Testis (tissue), 2 donors: ENCODE results near the gene PDZD4.

Source experiments
- POLR2A ChIP-seq: fragments of 450-650 bp; IDR thresholded peaks from one replicate; pipeline ENCODE4 v1.6.1; 2017; ENCODE audit warnings: antibody characterized with exemption, mild to moderate bottlenecking, moderate library complexity
- TF ChIP-seq, protein P1 (sequence below), 3 experiments: fragments of 450-650 bp in 2 of 3; fragments of 200-600 bp in 1 of 3; sonication (generic) in 1 of 3; IDR thresholded peaks; one replicate each; pipeline ENCODE4 v1.5.1; 2016 to 2019; ENCODE audit warnings: antibody characterized with exemption in 3 of 3, mild to moderate bottlenecking in 2 of 3, moderate library complexity in 1 of 3

DNA sequence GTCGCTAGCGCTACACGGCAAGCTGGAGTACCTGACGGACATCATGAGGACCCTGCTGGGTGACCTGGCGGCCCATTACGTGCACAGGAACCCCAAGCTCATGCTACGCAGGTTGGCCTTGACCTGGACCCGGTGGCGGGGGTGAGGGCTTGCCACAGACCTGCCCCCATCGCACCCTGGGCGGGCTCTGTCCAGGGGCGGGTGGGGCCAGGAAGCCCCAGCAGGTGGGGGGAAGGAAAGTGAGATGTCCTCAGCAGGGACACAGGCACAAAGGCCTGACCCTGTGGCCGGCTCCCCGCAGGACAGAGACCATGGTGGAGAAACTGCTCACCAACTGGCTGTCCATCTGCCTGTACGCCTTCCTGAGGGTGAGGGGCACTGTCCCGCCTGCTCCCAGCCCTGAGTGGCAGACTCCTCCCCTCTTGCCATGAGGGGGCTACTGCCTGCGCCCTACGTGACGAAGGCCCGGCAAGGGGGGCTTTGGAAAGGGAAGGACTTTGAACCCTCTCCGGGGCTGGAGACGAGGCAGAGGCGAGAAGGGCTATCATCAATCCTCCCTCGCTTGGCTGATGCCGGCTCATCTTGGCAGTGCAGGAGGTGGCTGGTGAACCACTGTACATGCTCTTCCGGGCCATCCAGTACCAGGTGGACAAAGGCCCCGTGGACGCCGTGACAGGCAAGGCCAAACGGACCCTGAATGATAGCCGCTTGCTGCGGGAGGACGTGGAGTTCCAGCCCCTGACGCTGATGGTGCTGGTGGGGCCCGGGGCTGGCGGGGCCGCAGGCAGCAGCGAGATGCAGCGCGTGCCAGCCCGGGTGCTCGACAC, 54.8 kb downstream of the PDZD4 start:
- TF ChIP-seq, protein P1, sequence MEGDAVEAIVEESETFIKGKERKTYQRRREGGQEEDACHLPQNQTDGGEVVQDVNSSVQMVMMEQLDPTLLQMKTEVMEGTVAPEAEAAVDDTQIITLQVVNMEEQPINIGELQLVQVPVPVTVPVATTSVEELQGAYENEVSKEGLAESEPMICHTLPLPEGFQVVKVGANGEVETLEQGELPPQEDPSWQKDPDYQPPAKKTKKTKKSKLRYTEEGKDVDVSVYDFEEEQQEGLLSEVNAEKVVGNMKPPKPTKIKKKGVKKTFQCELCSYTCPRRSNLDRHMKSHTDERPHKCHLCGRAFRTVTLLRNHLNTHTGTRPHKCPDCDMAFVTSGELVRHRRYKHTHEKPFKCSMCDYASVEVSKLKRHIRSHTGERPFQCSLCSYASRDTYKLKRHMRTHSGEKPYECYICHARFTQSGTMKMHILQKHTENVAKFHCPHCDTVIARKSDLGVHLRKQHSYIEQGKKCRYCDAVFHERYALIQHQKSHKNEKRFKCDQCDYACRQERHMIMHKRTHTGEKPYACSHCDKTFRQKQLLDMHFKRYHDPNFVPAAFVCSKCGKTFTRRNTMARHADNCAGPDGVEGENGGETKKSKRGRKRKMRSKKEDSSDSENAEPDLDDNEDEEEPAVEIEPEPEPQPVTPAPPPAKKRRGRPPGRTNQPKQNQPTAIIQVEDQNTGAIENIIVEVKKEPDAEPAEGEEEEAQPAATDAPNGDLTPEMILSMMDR (IDR thresholded peaks at IDR 0.05): no peak
- no peak for TF ChIP-seq POLR2A
